Pulmonary artery endothelial cell (primary cell): Measurements from ENCODE around the gene EGLN3. TPM values are rescaled to one million over a fixed set of nuclear protein-coding genes. Genes with fewer than 3 reads are reported as not detected.

ENCODE experiments used
- DNase-seq: peaks from one replicate; pipeline ENCODE4 v3.0.0-alpha.2; 2011; ENCODE audit warnings: low read depth, low spot score
- total RNA-seq: library from RNA; depleted of rRNA; stranded (reverse); fragments of >200 nt; gene quantifications from 2 replicates; pipeline ENCODE4 v1.2.3, GENCODE V29; 2014

The EGLN3 gene
- total RNA-seq, 1 donor from 2014 or later: 1.5 TPM

- DNase-seq: no peak
Measured at GRCh38 chr14:33915682-33916081, 35.2 kb downstream of the EGLN3 start.

DNA sequence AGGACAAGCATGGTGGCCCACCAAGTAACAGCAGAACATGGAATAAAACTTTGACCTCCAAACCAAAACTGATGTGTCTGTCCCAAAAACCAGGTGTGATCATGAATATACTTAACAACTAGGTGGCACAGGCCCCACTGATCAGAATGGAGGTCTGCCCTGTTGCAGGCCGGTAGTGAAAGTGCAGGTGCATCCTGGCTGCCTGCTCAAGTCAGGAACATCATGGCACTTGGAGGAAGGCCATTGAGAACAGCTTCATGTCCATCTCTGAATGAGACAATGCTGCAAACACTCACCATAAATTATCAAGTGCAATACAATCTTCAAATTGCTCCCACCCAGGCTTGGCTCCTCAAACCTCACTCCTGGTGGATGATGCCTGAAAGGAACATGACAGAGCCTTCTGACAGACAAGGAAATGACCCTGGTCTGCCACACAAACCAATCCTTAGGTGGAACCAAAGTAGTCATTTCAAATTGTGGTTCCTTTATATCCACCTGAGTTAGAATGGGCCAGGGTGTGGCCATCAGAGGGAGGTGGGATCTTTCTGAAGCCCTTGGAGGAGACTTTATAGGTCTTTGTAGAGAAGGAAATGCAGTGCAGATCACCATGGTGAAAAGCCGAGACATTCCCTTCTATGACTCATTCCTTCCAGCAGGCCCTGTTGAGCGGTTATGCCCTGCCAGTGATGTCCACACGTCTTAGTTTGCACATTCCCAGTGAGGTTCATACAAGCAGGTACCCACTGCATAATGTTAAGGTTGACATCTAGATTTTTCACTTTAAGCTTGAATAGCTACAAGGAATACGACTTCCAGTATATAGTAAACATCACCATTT lies 36.0 kb downstream of the EGLN3 start:
- peak; percentile 75 for DNase-seq

DNA sequence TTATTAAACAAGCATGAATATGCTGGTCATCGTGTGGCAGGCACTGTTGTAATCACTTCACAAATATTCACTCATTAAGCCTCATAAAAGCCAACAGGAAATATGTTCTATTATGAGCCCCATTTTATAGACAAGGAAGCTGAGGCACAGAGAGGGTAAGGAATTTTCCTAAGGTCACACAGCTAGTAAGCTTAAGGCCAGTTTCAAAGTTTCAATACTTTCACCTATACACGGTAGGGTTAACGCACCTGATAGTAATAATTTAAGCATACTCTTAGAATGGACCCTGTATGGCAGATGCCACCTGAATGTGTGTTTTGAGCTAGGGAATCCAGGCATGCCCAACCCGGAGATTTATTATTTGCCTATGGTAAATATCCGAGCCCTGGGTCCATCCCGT lies 39.8 kb downstream of the EGLN3 start:
- DNase-seq: no peak

GRCh38 chr14:33910435-33910834 lies 40.4 kb downstream of the EGLN3 start:
- DNase-seq: no peak

GRCh38 chr14:33909380-33910084 lies 41.3 kb downstream of the EGLN3 start:
- DNase-seq: no peak

DNA sequence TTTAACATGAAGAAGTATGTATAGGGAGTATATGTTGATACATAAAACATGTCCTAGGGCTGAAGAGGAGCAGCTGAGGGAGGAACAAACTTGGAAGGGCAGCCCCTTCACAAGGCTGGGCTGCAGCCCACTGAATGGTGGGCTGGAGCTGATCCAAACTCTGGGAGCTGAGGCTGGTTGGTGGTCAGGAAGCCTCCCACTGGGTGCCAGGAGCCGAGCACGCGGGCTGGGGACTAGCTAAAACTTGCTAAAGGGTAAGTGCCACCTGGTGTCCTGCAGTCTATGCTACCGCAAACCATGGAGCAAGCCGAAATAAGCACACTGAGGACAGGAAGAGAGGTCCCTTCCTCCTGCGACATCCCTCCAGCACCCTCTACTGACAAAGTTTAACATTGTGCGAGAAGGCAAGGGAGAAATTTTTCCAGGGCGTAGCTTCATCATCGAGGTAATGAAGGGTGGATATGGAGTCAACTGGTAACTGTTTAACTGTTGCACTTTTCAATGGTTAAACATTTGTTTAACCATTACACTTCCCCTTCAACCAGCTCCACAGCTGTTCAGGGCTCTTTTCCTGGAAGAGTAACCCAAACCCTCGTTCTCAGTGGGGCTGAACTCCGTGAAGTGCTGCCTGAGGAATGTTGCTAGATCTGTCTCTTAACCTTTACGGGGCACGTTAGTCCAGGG lies 42.2 kb downstream of the EGLN3 start:
- DNase-seq: no peak

DNA sequence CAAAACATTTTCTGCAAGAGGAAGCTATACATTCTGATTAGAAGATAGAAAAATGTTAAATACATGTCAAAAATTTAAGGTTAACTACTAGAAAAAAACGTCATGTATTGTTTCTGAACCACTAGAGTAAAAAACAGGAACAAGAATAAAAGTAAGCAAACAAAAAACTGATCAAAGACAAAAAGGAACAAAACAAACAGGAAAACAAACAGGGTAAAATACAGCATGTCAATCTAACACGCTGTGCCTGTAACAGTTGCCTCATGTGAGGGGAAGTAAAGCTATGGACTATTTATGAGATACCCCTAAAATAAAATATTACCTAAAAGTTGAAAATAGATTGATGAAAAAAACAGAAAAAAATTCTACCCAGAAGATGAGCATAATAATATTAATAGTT lies 43.9 kb downstream of the EGLN3 start:
- no peak for DNase-seq

DNA sequence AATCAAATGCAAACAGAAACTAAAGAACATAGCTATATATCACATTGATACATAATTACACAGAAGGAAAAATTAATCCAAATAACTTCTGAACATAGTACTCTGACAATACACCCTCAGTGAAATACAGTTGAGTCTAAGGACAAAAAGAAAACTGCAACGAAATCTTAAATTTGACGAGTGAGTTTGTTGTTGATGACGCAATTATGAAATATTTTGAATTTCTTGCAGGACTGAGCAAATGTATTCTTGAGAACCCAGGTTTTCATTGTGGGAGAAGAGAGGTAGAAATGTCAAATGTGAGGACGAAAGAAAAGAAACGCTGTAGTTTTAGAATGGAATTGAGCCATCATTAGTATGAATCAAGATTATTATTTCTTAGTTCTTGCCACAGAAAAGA lies 46.3 kb downstream of the EGLN3 start:
- DNase-seq: no peak

GRCh38 chr14:33903369-33903768 lies 47.5 kb downstream of the EGLN3 start:
- DNase-seq: no peak

GRCh38 chr14:33902363-33902762 lies 48.5 kb downstream of the EGLN3 start:
- DNase-seq: no peak

DNA sequence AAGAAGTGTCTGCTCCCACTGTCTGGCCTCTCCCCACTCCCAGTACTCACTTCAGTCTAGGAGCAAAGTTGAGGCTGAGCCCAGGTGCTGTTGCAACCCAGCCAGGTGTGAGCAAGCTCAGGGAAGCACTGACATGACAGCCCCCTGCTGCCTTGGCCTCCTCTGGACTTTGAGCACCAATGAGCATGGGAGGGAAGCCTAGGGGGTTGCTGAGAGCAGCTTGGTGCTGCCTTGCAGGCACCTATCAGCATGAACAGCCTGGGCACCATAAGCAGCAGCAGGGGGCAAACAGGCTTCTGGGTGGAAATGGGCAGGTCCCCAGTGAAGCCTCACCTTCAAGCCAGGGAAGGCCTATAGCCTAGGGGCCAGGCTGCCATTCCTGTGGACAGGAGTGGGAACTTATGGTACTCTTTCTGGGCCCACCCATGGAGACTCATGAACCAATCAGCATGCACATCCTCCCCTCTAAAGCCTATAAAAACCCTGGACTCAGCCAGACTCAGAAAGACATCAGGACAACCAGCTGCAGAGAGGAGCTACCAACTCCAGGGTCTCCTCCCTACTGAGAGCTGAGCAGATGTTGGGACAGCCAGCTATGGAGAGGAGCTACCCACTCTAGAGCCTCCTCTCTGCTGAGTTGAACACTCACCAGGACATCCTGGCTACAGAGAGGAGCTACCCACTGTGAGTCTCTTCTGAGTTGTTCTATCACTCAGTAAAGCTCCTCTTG lies 49.3 kb downstream of the EGLN3 start:
- DNase-seq: no peak

DNA sequence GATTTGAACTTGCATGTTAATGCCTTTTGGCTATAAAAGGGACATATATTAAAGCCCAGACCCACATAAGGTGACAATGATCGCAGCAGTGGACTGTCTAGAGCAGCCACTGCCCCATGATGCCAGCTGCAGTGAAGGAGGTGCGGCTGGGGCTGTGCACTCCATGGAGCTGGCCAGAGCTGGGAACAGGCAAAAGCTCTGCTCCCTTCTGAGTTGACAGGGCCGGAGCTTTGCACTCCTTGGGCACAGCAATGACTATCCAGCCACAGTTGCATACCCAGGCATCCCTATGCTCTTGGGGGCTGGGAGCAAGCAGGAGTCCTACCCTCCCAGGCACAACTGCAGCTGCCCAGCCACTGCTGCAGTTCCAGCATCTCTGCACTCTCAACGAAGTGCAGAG lies 50.2 kb downstream of the EGLN3 start:
- no peak for DNase-seq

GRCh38 chr14:33899723-33900341 lies 51.0 kb downstream of the EGLN3 start:
- DNase-seq: no peak

DNA sequence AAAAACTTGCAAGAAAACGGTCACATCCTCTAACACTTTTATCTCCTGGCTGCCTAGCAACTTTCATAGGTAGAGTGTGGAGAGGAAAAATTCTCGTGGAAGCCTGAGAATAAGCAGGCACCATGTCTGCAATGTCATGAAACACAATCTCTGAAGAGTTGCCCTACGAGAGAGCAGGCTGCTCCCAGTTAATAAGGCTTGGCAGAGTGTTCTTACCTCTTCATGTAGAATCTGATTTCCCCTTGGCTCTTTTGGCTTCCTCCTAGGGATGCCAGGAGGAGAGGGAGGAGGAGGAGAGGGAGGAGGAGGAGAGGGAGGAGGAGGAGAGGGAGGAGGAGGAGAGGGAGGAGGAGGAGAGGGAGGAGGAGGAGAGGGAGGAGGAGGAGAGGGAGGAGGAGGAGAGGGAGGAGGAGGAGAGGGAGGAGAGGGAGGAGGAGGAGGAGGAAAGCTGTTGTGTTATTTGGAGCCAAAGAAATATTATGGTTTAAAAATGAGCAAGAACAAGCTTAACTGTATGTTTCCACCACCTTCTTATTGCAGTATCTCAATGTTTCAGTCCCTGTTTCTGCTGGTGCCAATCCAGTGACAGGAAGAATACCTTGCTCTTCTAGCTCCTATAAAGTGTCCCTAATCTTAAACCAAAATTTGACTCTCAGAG lies 52.9 kb downstream of the EGLN3 start:
- DNase-seq: no peak

DNA sequence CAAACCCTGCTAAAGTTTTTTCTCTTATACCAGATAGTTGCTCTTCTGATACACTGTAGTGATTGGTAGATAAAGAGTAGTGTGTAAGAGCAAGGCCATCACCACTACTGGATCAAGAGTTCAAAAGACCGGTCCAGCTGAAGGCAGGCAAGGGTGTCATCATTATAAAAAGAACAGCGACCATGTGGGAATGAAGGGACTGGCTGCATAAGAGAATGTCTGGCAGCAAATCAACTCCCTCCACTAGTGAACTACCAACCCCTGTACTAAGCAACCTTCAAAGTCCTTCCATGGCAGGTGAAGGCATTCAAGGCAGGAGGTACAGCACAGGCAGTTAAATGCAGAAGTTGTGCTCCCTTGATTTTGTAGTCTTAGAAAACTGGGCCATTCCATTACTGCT lies 53.5 kb downstream of the EGLN3 start:
- DNase-seq: no peak

DNA sequence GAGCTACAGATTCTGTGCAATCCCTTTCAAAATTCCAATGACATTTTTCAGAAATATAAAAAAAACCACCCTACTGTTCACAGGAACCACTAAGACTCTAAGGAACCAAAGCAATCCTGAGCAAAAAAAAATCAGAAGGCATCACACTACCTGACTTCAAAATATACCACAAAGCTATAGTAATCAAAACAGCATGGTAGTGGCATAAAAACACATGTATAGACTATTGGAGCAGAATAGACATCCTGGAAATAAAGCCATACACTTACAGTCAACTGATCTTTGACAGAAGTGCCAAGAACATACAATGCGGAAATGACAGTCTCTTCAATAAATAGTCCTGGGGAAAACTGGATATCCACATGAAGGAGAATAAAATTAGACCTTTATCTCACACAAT lies 56.5 kb downstream of the EGLN3 start:
- DNase-seq: no peak

DNA sequence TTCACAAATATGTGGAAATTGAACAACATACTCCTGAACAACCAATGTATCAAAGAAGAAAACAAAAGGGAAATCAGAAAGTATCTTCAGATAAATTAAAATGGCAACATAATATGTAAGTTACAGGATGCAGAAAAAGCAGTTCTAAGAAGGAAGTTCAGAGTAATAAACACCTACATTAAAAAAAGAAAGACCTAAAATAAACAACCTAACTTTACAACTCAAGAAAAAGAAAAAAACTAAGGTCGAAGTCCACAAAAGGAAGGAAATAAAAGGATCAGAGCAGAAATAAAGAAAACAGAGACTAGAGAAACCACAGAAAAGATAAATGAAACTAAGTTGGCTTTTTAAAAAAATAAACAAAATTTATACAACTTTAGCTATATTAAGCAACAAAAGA lies 59.2 kb downstream of the EGLN3 start:
- no peak for DNase-seq

GRCh38 chr14:33884916-33885315 lies 66.0 kb downstream of the EGLN3 start:
- DNase-seq: no peak

GRCh38 chr14:33880330-33880729 lies 70.5 kb downstream of the EGLN3 start:
- DNase-seq: no peak

GRCh38 chr14:33879684-33880286 lies 71.1 kb downstream of the EGLN3 start:
- DNase-seq: no peak
